ENCODE results near the gene HCN3.

GRCh38 chr1:155308493-155309422, 31.5 kb downstream of the HCN3 start, which contains the start of gene FDPS:
- TF ChIP-seq, protein P1, sequence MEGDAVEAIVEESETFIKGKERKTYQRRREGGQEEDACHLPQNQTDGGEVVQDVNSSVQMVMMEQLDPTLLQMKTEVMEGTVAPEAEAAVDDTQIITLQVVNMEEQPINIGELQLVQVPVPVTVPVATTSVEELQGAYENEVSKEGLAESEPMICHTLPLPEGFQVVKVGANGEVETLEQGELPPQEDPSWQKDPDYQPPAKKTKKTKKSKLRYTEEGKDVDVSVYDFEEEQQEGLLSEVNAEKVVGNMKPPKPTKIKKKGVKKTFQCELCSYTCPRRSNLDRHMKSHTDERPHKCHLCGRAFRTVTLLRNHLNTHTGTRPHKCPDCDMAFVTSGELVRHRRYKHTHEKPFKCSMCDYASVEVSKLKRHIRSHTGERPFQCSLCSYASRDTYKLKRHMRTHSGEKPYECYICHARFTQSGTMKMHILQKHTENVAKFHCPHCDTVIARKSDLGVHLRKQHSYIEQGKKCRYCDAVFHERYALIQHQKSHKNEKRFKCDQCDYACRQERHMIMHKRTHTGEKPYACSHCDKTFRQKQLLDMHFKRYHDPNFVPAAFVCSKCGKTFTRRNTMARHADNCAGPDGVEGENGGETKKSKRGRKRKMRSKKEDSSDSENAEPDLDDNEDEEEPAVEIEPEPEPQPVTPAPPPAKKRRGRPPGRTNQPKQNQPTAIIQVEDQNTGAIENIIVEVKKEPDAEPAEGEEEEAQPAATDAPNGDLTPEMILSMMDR (IDR thresholded peaks at IDR 0.05; ENCODE audit: extremely low read depth in 1 of 2, insufficient read depth in 1 of 2, low read depth in 1 of 2, low read length in 2 of 2): no peak
- TF ChIP-seq POLR2A (IDR thresholded peaks at IDR 0.05; ENCODE audit: low read depth, low read length): peak; percentile 87
- TF ChIP-seq EZH2 (IDR thresholded peaks at IDR 0.05; ENCODE audit: borderline replicate concordance, low read depth, low read length, severe bottlenecking): no peak
- TF ChIP-seq MYC (IDR thresholded peaks at IDR 0.05; ENCODE audit: low read depth, low read length): no peak
